ENCODE results near the gene MEST.
"Not testable (repeated sequence)": the region's sequence is repeated elsewhere in the genome, so short reads cannot be mapped to it uniquely, and the experiment has no call there.

MEST gene, protein sequence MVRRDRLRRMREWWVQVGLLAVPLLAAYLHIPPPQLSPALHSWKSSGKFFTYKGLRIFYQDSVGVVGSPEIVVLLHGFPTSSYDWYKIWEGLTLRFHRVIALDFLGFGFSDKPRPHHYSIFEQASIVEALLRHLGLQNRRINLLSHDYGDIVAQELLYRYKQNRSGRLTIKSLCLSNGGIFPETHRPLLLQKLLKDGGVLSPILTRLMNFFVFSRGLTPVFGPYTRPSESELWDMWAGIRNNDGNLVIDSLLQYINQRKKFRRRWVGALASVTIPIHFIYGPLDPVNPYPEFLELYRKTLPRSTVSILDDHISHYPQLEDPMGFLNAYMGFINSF

DNA sequence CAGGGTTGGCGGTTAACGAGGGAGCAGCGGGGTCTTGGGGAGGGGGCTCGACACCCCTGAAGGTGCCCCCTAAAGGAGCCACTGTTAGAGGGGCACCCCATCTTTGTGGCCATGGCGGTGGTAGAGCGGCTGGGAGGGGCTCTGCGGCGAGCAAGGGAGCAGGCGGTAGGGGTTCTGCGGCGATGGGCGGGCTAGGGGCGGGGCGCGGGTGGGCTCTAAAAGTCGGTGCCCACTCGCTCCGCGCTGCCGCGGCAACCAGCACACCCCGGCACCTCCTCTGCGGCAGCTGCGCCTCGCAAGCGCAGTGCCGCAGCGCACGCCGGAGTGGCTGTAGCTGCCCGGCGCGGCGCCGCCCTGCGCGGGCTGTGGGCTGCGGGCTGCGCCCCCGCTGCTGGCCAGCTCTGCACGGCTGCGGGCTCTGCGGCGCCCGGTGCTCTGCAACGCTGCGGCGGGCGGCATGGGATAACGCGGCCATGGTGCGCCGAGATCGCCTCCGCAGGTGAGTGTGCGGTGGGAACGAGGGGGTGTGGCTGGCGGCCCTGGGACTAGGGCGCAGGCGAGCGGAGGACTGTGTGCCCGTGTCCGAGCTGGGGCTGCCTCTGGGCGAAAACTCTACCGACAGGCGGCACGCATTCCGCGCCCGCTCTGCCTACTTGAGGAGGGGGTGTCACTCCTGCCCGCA lies at the start of gene MEST:
TSS of gene MEST (plus strand) at position 245 of the 682 bp plus-strand sequence. CDS start at position 474, 229 bp downstream.
- peaks cover 0 to 4% of the 10 kb centered on the region in 2 donors for H3K36me3 Mint-ChIP-seq
- peaks cover 18 to 36% of the 10 kb centered on the region in 2 donors for H3K27me3 Mint-ChIP-seq
- peaks cover 0 to 2% of the 10 kb centered on the region in 2 donors for H3K9me3 Mint-ChIP-seq
- DNase-seq (no peak), ATAC-seq (replicated peaks) (peak in 1 of 2 donors; percentile 34)
- H3K4me3 Mint-ChIP-seq, result peak within 1 kb of the TSS; percentile 76 to 78
- H3K4me1 Mint-ChIP-seq, result peaks cover 18 to 38% of the 10 kb centered on the region in 2 donors
- H3K27ac Mint-ChIP-seq, result peak within 1 kb of the TSS; percentile 69

DNA sequence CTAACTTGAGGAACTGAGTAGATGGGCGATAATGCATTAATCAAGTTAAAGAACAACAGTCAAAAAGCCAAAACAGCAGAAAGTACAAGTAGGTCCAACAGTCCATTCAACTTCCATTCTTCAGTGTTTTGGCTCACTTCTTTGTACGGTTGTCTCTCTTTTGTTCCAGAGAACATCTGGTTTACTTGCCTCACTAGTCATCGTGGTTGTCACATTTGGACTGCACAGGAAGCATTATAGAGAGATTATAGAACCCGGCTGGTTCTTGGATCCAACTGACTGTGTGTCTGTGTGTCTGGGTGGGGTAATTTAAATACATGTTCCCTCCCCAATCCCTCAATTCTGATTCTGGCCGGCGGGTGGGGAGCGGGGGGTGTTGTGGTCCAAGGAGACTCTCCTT lies 49.3 kb upstream of the MEST start:
- DNase-seq (no peak), ATAC-seq (replicated peaks) (no peak)
- peaks cover 0 to 5% of the 10 kb centered on the region in 2 donors for H3K27me3 Mint-ChIP-seq
- peaks cover 2 to 4% of the 10 kb centered on the region in 2 donors for H3K36me3 Mint-ChIP-seq
- H3K4me1 Mint-ChIP-seq, result peaks cover 8 to 28% of the 10 kb centered on the region in 2 donors
- H3K4me3 Mint-ChIP-seq, result no peak overlapping the region
- H3K27ac Mint-ChIP-seq, result no peak overlapping the region
- no peaks in the 10 kb centered on the region for H3K9me3 Mint-ChIP-seq

DNA sequence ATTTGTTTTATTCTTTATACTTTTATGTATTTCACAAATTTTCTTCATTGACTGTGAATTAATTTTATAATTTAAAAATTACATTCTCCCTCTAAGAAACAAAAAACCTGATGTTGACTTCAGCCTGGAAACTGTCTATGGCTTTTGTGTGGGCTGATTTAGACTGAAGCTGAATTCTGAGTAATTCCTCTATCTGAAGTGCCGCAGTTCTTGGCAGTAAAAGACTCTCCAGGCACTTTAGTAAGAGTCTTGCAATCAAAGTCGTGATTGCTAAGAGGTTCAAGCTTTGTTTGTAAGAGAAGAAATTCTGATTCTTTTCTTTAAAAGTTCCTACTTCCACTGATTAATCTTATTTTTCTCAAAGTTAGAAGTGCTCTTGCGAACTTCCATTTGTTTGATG lies 47.7 kb upstream of the MEST start:
- Mint-ChIP-seq H3K9me3 (peaks cover 2 to 5% of the 10 kb centered on the region in 2 donors), H3K4me3 (no peak overlapping the region), H3K27ac (no peak overlapping the region), H3K36me3 (peaks cover 3 to 7% of the 10 kb centered on the region in 2 donors), H3K4me1 (peaks cover 8 to 27% of the 10 kb centered on the region in 2 donors), H3K27me3 (peaks cover 0 to 9% of the 10 kb centered on the region in 2 donors)
- no peak for DNase-seq
- no peak for ATAC-seq (replicated peaks)

DNA sequence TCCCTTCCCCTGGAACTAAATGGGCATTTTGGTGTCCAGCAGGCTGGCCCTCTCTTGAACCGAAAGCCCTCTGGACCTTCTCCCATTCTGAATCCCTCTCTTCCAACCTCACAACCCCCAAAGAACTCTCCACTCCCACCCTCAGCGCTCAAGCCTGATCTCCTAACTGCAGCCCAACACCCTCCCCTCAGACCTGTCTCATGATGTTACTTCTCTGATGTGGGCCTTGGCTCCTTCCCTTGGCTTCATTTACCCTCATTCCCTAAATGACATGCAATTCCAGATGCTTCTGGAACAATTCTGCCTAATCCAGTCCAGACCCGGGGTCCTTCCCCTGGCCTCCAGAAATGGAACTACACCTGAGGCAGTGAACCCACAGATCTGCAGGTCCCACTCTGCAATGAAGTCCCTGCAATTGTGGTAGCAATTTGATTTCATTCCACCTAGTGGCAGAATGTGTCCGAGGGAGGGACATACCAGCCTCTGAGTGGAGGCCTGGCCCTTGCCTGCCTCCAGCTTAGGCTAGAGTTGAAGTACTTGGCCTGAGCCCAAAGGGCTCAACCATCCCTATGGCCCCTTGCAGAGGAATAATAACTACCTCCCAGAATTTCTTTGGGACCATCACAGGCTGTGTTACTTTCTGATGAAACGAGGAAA lies 47.0 kb upstream of the MEST start:
- DNase-seq (no peak), ATAC-seq (replicated peaks) (no peak)
- H3K27me3 Mint-ChIP-seq, result peaks cover 0 to 9% of the 10 kb centered on the region in 2 donors
- no peak overlapping the region for H3K27ac Mint-ChIP-seq
- peaks cover 3 to 7% of the 10 kb centered on the region in 2 donors for H3K36me3 Mint-ChIP-seq
- H3K4me1 Mint-ChIP-seq, result peaks cover 3 to 20% of the 10 kb centered on the region in 2 donors
- H3K4me3 Mint-ChIP-seq, result no peak overlapping the region
- peaks cover 2 to 5% of the 10 kb centered on the region in 2 donors for H3K9me3 Mint-ChIP-seq

DNA sequence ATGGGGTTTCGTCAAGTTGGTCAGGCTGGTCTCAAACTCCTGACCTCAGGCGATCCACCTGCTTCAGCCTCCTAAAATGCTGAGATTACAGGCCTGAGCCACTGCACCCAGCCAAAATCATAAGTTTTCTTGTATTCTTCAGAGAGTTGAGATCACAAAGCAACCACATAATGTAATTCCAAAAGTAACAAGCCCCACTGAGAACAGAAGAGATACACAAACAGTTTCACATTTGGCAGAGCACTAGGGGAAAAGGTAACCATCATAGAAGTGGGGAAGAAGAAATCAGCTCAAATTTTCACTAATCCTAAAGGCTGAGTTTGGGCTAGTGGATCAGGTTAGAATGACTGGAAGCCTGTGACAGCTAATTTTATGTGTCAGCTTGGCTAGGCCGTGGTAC lies 45.6 kb upstream of the MEST start:
- no peak overlapping the region for H3K4me3 Mint-ChIP-seq
- H3K9me3 Mint-ChIP-seq, result peaks cover 2 to 5% of the 10 kb centered on the region in 2 donors
- H3K36me3 Mint-ChIP-seq, result peaks cover 1 to 3% of the 10 kb centered on the region in 2 donors
- no peak for DNase-seq
- H3K27me3 Mint-ChIP-seq, result peaks cover 0 to 9% of the 10 kb centered on the region in 2 donors
- H3K27ac Mint-ChIP-seq, result no peak overlapping the region
- H3K4me1 Mint-ChIP-seq, result peaks cover 0 to 9% of the 10 kb centered on the region in 2 donors
- no peak for ATAC-seq (replicated peaks)

DNA sequence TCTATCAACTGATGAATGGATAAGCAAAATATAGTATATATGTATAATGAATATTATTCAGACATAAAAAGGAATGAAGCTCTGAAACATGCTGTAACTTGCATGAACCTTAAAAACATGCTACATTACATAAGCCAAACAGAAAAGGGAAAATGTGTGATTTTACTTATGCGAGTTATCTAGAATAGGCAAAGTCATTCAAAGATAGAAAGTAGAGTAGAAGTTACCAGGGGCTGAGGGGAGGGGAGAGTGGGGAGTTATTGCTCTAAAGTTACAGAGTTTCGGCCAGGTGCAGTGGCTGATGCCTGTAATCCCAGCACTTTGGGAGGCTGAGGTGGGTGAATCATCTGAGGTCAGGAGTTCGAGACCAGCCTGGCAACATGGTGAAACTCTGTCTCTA lies 40.5 kb upstream of the MEST start:
- not testable (repeated sequence) for H3K36me3 Mint-ChIP-seq; ATAC-seq (replicated peaks); H3K27ac Mint-ChIP-seq; H3K9me3 Mint-ChIP-seq; H3K4me3 Mint-ChIP-seq; H3K27me3 Mint-ChIP-seq; DNase-seq
- peaks cover 10 to 25% of the 10 kb centered on the region in 2 donors for H3K4me1 Mint-ChIP-seq

DNA sequence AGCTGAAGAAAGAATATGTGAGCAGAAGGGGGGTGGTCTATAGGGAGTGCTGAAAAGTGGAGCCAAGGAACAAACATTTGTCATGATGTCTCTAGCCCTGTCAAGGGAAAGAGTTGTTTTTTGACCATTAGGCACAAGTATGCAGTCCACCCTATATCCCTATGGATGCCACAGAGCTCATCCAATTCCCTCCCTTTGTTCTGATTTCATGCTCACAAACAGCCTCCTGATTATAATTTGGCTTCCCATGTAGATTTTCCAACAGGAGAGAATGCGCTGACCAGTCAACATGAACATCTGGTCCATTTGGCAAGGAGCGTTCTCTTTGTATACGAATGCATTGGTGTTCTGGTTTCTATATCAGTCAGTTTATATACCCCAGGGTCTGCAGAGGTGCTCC lies 38.9 kb upstream of the MEST start:
- Mint-ChIP-seq H3K9me3 (peaks cover 5 to 6% of the 10 kb centered on the region in 2 donors), H3K4me3 (no peak overlapping the region), H3K27me3 (peaks cover 0 to 4% of the 10 kb centered on the region in 2 donors), H3K4me1 (peaks cover 10 to 25% of the 10 kb centered on the region in 2 donors), H3K36me3 (peaks cover 1 to 3% of the 10 kb centered on the region in 2 donors), H3K27ac (no peak overlapping the region)
- no peak for ATAC-seq (replicated peaks)
- no peak for DNase-seq

DNA sequence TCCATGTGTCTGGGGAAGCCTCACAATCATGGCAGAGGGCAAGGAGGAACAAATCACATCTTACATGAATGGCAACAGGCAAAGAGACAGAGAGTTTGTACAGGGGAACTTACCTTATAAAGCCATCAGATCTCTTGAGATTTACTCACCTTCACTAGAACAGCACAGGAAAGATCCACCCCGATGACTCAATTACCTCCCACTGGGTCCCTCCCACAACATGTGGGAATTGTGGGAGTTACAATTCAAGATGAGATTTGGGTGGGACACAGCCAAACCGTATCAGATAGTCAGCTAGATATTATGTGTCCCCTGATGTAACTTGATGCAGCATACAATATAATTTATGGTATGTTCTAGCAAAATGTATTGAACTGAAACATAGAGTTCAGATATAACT lies 36.9 kb upstream of the MEST start:
- DNase-seq (no peak), ATAC-seq (replicated peaks) (no peak)
- Mint-ChIP-seq H3K4me1 (peaks cover 14 to 25% of the 10 kb centered on the region in 2 donors), H3K27ac (no peak overlapping the region), H3K9me3 (peaks cover 3 to 6% of the 10 kb centered on the region in 2 donors), H3K27me3 (no peaks in the 10 kb centered on the region), H3K4me3 (no peak overlapping the region), H3K36me3 (peaks cover 0 to 3% of the 10 kb centered on the region in 2 donors)

DNA sequence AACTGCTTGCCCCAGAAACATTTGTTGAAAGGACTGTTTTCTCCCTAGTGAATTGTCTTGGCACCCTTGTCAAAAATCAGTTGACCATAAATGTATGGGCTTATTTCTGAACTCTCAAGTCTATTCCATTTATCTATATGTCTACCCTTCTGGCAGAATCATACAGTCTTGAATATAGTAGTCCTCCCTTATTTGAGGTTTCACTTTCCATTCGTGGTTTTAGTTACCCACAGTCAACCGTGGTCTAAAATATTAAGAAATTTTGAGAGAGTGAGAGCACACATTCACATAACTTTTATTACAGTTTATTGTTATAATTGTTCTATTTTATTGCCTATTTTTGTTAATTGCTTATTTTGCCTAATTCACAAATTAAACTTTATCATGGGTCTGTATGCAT lies 33.6 kb upstream of the MEST start:
- peaks cover 14 to 25% of the 10 kb centered on the region in 2 donors for H3K4me1 Mint-ChIP-seq
- DNase-seq (no peak), ATAC-seq (replicated peaks) (peak in 1 of 2 donors; percentile 49)
- H3K27ac Mint-ChIP-seq, result no peak overlapping the region
- peaks cover 0 to 3% of the 10 kb centered on the region in 2 donors for H3K36me3 Mint-ChIP-seq
- no peak overlapping the region for H3K4me3 Mint-ChIP-seq
- H3K27me3 Mint-ChIP-seq, result no peaks in the 10 kb centered on the region
- H3K9me3 Mint-ChIP-seq, result peaks cover 3 to 6% of the 10 kb centered on the region in 2 donors

DNA sequence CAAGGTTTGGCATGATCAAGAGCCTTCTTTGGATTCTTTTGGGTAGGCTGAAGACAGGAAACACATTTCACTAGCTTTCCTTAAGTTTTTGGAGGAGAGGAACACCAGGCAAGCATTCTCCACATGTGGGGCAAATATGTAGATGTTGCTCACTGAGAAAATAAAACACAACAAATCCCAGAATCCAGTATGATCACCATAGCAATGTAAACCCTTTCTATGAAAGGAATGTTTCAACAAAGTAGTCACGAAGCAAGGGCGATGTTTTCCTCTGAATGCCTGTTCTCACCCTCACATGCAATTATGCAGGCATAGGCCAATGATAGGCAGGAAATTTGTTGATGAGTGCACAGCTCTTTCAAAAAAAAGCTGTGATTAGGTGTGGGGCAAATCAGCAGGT lies 30.6 kb upstream of the MEST start:
- H3K4me3 Mint-ChIP-seq, result no peak overlapping the region
- no peak overlapping the region for H3K27ac Mint-ChIP-seq
- DNase-seq, result no peak
- H3K27me3 Mint-ChIP-seq, result no peaks in the 10 kb centered on the region
- H3K4me1 Mint-ChIP-seq, result peaks cover under 1 to 3% of the 10 kb centered on the region in 2 donors
- ATAC-seq (replicated peaks), result no peak
- peaks cover 0 to 3% of the 10 kb centered on the region in 2 donors for H3K36me3 Mint-ChIP-seq
- peaks cover 2 to 3% of the 10 kb centered on the region in 2 donors for H3K9me3 Mint-ChIP-seq

DNA sequence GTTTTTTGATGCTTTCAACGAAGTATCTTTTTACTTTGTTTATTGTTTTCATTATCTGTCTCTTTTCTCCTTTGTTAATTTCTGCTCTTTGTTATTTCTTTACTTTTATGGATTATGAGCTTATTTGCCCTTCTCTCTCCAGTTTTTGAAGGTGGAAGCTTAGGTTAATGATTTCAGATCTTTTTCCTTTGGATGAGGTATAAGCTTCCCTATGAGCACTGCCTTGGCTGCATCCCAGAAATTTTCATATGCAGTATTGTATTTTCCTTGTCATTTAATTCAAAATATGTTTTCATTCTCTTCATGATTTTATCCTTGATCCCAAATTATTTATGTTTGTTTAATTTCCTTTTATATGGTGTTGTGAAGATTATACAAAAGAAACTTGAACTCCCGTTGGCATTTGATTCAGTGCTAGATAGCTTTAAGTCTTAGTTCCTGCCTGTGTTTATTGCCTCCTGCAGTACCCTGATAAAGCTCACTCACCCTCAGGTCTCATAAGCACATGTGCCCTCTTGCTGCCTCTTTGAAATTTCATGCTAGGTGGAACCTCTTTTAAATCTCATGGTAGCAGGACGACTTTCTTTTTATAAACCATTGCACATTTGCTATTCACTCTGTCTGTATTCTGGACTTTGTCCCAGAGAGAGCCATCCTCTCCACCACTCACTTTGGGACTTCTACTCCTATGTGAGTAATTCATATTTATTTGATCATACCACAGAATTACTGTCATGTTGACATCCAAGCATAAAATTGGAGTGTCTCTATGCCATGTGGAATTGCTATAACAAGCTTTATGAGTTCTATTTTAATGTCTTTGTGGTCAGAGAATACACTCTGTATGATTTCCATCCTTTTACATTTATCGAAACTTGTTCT lies 28.1 kb upstream of the MEST start:
- H3K27ac Mint-ChIP-seq, result no peak overlapping the region
- H3K36me3 Mint-ChIP-seq, result peaks cover 0 to 3% of the 10 kb centered on the region in 2 donors
- DNase-seq (no peak), ATAC-seq (replicated peaks) (no peak)
- peaks cover 2 to 3% of the 10 kb centered on the region in 2 donors for H3K9me3 Mint-ChIP-seq
- H3K4me3 Mint-ChIP-seq, result no peak overlapping the region
- no peaks in the 10 kb centered on the region for H3K27me3 Mint-ChIP-seq
- no peaks in the 10 kb centered on the region for H3K4me1 Mint-ChIP-seq

DNA sequence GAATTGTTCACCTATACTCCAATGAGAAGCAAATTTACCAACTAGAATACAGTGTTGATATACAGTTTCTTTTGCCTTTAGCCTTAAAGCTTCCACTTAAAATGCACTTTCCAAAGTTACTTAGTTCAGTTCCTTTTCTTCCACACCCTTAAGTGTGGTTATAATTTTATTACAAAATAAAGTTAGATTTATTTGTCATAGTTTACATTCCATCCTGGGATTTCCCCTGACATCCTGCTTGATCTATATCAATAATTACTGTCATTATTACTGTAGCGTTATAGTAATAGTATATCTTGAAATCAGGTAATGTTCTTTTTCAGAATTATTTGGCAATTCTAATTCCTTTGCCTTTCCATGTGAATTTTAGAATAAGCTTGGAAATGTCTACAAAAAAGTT lies 23.3 kb upstream of the MEST start:
- ATAC-seq (replicated peaks) (no peak), DNase-seq (no peak)
- Mint-ChIP-seq H3K36me3 (no peaks in the 10 kb centered on the region), H3K27ac (no peak overlapping the region), H3K9me3 (no peaks in the 10 kb centered on the region), H3K4me1 (peaks cover 5 to 9% of the 10 kb centered on the region in 2 donors), H3K27me3 (no peaks in the 10 kb centered on the region), H3K4me3 (no peak overlapping the region)

DNA sequence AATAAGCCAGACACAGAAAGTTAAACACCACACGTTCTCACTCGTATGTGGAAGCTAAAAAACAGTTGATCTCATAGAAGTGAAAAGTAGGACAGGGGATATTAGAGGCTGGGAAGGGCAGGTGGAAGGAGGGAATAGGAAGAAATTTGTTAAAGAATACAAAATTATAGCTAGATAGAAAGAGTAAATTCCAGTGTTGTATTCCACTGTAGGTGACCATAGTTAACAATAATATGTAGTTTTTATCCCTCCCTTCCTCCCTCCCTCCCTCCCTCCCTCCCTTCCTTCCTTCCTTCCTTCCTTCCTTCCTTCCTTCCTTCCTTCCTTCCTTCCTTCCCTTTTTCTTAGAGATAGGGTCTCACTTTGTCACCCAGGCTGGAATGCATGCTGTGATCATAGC lies 19.9 kb upstream of the MEST start:
- DNase-seq (no peak), ATAC-seq (replicated peaks) (no peak)
- peaks cover 0 to 1% of the 10 kb centered on the region in 2 donors for H3K9me3 Mint-ChIP-seq
- no peaks in the 10 kb centered on the region for H3K36me3 Mint-ChIP-seq
- peaks cover 8 to 18% of the 10 kb centered on the region in 2 donors for H3K4me1 Mint-ChIP-seq
- H3K27me3 Mint-ChIP-seq, result no peaks in the 10 kb centered on the region
- H3K27ac Mint-ChIP-seq, result no peak overlapping the region
- no peak overlapping the region for H3K4me3 Mint-ChIP-seq
